Endothelial cell (in vitro differentiated cells): Measurements from ENCODE around the gene LEFTY2. TPM values are rescaled to one million over a fixed set of nuclear protein-coding genes. Genes with fewer than 3 reads are reported as not detected.

ENCODE experiments used
- DNase-seq: peaks from one replicate; pipeline ENCODE4 v3.0.0; 2021; ENCODE audit warnings: low spot score
- H3K27ac Mint-ChIP-seq: one replicate; pipeline ENCODE4 v1.8.0; 2021; ENCODE audit warnings: mixed read lengths, inconsistent platforms; ENCODE audit not compliant: unreplicated experiment
- H3K27me3 Mint-ChIP-seq: one replicate; pipeline ENCODE4 v1.8.0; 2021; ENCODE audit warnings: mild to moderate bottlenecking, moderate library complexity, mixed read lengths, inconsistent platforms; ENCODE audit not compliant: unreplicated experiment
- H3K36me3 Mint-ChIP-seq: one replicate; pipeline ENCODE4 v1.8.0; 2021; ENCODE audit warnings: mild to moderate bottlenecking, low read depth, mixed read lengths, inconsistent platforms; ENCODE audit not compliant: unreplicated experiment
- H3K4me1 Mint-ChIP-seq: one replicate; pipeline ENCODE4 v1.8.0; 2021; ENCODE audit warnings: mild to moderate bottlenecking, mixed read lengths, inconsistent platforms; ENCODE audit not compliant: unreplicated experiment
- H3K4me3 Mint-ChIP-seq: one replicate; pipeline ENCODE4 v1.8.0; 2021; ENCODE audit warnings: mild to moderate bottlenecking, mixed read lengths, inconsistent platforms; ENCODE audit not compliant: unreplicated experiment
- H3K9me3 Mint-ChIP-seq: one replicate; pipeline ENCODE4 v1.8.0; 2021; ENCODE audit warnings: mixed read lengths, inconsistent platforms; ENCODE audit not compliant: unreplicated experiment
- total RNA-seq: library from RNA; stranded (reverse); fragmentation: NEBNext Ultra II Directional; extraction: Animal tissue kit (Norgen Biotek cat#: 25700); gene quantifications from one replicate; pipeline ENCODE4 v1.2.1, GENCODE V29; 2021; ENCODE audit not compliant: unreplicated experiment
- TF ChIP-seq, protein P1 (sequence below): fragments of 200-600 bp; sonication (generic); IDR thresholded peaks from one replicate; pipeline ENCODE4 v1.5.0; 2021; ENCODE audit warnings: antibody characterized with exemption; ENCODE audit not compliant: unreplicated experiment

Gene LEFTY2
- total RNA-seq, 1 donor from 2014 or later, result 0.26 TPM

DNA sequence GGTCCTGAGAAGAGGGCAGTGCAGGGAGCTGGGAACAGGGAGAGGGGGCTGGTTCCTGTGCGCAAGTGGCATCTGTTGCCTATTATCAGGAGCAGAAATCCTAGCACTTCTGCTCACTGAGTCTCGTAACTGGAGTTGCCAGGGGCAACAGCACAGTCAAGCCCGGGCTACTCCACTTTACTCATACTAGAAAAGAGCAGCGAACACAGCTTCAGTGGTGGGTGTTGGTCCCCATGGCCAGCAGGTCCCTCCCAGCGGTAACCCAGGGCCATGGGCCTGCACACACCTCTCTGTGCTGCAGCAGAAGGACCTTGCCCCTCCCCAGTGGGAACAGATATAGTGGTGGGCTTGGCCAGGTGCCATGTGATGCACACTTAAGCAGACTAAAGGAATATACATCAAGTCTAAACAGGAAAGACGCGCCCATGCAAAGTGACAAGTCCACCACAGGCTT, 25.5 kb downstream of the LEFTY2 start:
- Mint-ChIP-seq H3K4me3 (no peak overlapping the region), H3K27me3 (peaks cover 3% of the 10 kb centered on the region), H3K9me3 (no peaks in the 10 kb centered on the region), H3K36me3 (peaks cover 8% of the 10 kb centered on the region), H3K27ac (no peak overlapping the region), H3K4me1 (no peaks in the 10 kb centered on the region)
- DNase-seq, result no peak
- TF ChIP-seq, protein P1, sequence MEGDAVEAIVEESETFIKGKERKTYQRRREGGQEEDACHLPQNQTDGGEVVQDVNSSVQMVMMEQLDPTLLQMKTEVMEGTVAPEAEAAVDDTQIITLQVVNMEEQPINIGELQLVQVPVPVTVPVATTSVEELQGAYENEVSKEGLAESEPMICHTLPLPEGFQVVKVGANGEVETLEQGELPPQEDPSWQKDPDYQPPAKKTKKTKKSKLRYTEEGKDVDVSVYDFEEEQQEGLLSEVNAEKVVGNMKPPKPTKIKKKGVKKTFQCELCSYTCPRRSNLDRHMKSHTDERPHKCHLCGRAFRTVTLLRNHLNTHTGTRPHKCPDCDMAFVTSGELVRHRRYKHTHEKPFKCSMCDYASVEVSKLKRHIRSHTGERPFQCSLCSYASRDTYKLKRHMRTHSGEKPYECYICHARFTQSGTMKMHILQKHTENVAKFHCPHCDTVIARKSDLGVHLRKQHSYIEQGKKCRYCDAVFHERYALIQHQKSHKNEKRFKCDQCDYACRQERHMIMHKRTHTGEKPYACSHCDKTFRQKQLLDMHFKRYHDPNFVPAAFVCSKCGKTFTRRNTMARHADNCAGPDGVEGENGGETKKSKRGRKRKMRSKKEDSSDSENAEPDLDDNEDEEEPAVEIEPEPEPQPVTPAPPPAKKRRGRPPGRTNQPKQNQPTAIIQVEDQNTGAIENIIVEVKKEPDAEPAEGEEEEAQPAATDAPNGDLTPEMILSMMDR, result no peak

- peaks cover 8% of the 10 kb centered on the region for H3K36me3 Mint-ChIP-seq
- peak overlapping the region; percentile 3 for H3K27ac Mint-ChIP-seq
- H3K9me3 Mint-ChIP-seq, result no peaks in the 10 kb centered on the region
- TF ChIP-seq, protein P1, result no peak
- H3K4me1 Mint-ChIP-seq, result peaks cover 6% of the 10 kb centered on the region
- DNase-seq, result no peak
- H3K27me3 Mint-ChIP-seq, result peaks cover 3% of the 10 kb centered on the region
- peak overlapping the region; percentile 13 for H3K4me3 Mint-ChIP-seq
Observed at GRCh38 chr1:225914947-225915346, 26.1 kb downstream of the LEFTY2 start.

DNA sequence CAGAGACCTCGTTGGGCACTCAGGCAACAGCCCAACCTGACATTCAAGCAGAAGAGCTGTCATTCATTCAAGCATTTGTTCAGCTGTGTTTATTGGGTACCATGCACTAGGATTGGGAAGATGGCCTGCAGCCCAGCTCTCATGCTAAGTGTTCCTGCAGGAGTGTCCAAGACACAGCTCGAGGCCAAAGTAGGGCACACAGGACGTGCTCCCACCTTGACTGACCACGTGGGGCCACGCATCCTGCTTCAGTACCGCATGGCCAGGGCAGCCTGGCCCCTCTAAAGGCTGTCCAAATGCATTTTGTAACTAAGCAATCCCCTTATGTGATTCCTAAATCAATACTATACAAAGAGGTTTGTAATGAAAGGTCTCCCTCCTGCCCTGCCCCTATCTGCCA, 26.6 kb downstream of the LEFTY2 start:
- no peak overlapping the region for H3K27ac Mint-ChIP-seq
- peaks cover 11% of the 10 kb centered on the region for H3K4me1 Mint-ChIP-seq
- H3K27me3 Mint-ChIP-seq, result peaks cover 4% of the 10 kb centered on the region
- TF ChIP-seq, protein P1, result no peak
- H3K9me3 Mint-ChIP-seq, result no peaks in the 10 kb centered on the region
- no peak overlapping the region for H3K4me3 Mint-ChIP-seq
- peaks cover 8% of the 10 kb centered on the region for H3K36me3 Mint-ChIP-seq
- DNase-seq, result no peak

DNA sequence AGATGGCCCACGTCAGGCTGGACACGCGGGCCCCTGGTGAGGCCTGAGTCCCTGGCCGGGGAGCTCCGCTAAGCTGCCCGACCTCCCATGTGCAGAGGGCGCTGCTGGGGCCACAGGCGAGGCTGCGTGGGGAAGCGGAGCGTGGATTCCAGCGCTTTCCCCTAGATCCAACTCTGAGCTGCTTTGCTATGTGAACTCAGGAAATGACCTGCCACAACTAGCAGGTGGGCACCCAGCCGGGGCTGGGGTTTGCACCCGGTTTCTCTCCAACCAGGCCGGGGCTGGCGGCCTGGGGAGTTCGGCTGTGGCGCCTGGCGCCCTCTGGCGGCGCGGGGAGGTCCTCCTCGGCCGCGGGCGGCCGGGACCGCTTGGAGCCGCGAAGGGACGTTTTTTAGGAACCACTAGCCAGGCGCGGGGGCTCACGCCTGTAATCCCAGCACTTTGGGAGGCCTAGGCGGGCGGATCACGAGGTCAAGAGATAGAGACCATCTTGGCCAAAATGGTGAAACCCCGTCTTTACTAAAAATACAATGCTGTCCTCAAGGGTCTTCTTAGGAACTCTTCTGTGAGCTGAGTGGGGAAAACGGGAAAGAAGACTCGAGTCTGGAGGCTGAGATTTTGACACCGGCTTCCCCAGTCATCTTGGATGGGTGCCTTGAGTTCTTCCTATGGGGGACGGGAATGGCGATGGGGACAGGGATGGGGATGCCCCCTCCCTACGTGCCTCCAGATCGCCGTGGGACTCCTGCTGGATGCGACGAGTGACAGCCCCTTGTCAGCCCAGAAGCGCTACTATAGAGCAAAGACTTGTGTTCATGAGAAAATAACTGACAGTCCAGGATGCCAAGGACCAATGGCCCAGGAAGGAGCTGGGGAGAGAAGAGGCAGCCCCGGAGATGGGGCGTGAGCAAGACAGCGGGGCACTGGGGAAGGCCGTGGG, 29.6 kb downstream of the LEFTY2 start:
- peak; percentile 82 for DNase-seq
- no peak overlapping the region for H3K27ac Mint-ChIP-seq
- peaks cover 15% of the 10 kb centered on the region for H3K4me1 Mint-ChIP-seq
- peaks cover 10% of the 10 kb centered on the region for H3K27me3 Mint-ChIP-seq
- TF ChIP-seq, protein P1, result peak; percentile 78
- H3K36me3 Mint-ChIP-seq, result no peaks in the 10 kb centered on the region
- no peaks in the 10 kb centered on the region for H3K9me3 Mint-ChIP-seq
- H3K4me3 Mint-ChIP-seq, result no peak overlapping the region

DNA sequence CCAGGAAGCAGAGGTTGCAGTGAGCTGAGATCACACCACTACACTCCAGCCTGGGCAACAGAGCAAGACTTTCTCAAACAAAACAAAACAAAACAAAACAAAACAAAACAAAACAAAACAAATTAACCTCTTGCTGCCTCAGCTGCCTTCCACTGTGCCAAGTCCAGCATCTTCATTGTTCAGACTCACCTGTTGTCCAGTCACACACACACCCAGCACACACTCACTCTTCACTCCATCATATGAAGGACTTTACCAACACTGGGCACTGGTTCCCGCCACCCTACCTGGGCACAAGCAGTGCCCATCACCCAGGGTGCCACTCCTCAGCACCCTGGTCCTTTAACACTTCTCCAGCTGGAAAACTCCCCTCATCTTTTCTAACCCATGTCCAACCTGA, 31.5 kb downstream of the LEFTY2 start:
- Mint-ChIP-seq H3K27ac (peak overlapping the region; percentile 21), H3K27me3 (peaks cover 10% of the 10 kb centered on the region), H3K4me3 (no peak overlapping the region), H3K9me3 (no peaks in the 10 kb centered on the region), H3K36me3 (no peaks in the 10 kb centered on the region), H3K4me1 (peaks cover 15% of the 10 kb centered on the region)
- DNase-seq, result no peak
- TF ChIP-seq, protein P1, result no peak
